Esophagus squamous epithelium (tissue), 5 donors: ENCODE results near the gene RAMAC. TPM values are rescaled to one million over a fixed set of nuclear protein-coding genes. Genes with fewer than 3 reads are reported as not detected.

ENCODE experiments used
- DNase-seq: peaks from one replicate; lab custom pipeline; 2025; lab: John Stamatoyannopoulos, UW
- H3K27ac ChIP-seq, 4 donors: fragments of 200-600 bp; sonication (generic); one replicate each; pipeline ENCODE4 v1.5.1; 2016 to 2019; ENCODE audit warnings: mild to moderate bottlenecking in 1 of 4
- H3K27me3 ChIP-seq, 4 donors: fragments of 200-600 bp; sonication (generic); 1 replicate in 3 of 4; 2 replicates in 1 of 4; pipeline versions ENCODE4 v1.5.1 to v1.6.0; 2017 to 2021; ENCODE audit warnings: antibody characterized with exemption in 1 of 4
- H3K36me3 ChIP-seq, 3 donors: fragments of 200-600 bp; sonication (generic); one replicate each; pipeline ENCODE4 v1.5.1; 2016 to 2019
- H3K4me1 ChIP-seq, 3 donors: fragments of 200-600 bp; sonication (generic); one replicate each; pipeline ENCODE4 v1.5.1; 2017 to 2019
- H3K4me3 ChIP-seq, 4 donors: fragments of 200-600 bp; sonication (generic); 1 replicate in 3 of 4; 2 replicates in 1 of 4; pipeline ENCODE4 v1.5.1; 2016 to 2019; ENCODE audit warnings: mild to moderate bottlenecking in 2 of 4, moderate library complexity in 1 of 4
- H3K9me3 ChIP-seq, 3 donors: fragments of 200-600 bp; sonication (generic); one replicate each; pipeline ENCODE4 v1.5.1; 2016 to 2019
- CTCF ChIP-seq, 6 experiments: fragments of 450-650 bp in 4 of 6; fragments of 200-600 bp in 2 of 6; sonication (generic) in 2 of 6; IDR thresholded peaks; one replicate each; pipeline ENCODE4 v1.5.1; 2016 to 2019; ENCODE audit warnings: antibody characterized with exemption in 6 of 6, mild to moderate bottlenecking in 4 of 6, moderate library complexity in 4 of 6
- POLR2A ChIP-seq, 4 donors: fragments of 450-650 bp; IDR thresholded peaks; one replicate each; pipeline ENCODE4 v1.6.1; 2017; ENCODE audit warnings: antibody characterized with exemption in 4 of 4, mild to moderate bottlenecking in 4 of 4, moderate library complexity in 3 of 4
- WGBS, 2 donors: methylation state at CpG; one replicate each; pipeline ENCODE4 v1.1.5; 2018; 5-methylcytosine and 5-hydroxymethylcytosine counted together
- intact Hi-C: fragments of 100-400 bp; cut with DNase I; formaldehyde crosslinking; loops from one replicate; pipeline ENCODE4 v1.15.0; 2022
- total RNA-seq, 4 donors: library from RNA; depleted of rRNA; stranded (reverse); fragments of >200 nt; gene quantifications; one replicate each; pipeline ENCODE4 v1.1.0, GENCODE V29; 2016
- donor health status: DM: yes; HTN: yes; CAD: no.

Gene RAMAC
- total RNA-seq, 4 donors from 2014 or later: 29.1 to 31.5 (median 31.1) TPM

- DNase-seq: no peak
- Histone ChIP-seq H3K4me3 (peak overlapping the region; percentile 86 to 98 (median 97)), H3K4me1 (peaks cover 15 to 35% (median 22%) of the 10 kb centered on the region in 3 donors), H3K9me3 (no peaks in the 10 kb centered on the region), H3K27me3 (no peaks in the 10 kb centered on the region), H3K36me3 (peaks cover 14 to 40% (median 15%) of the 10 kb centered on the region in 3 donors), H3K27ac (peak overlapping the region; percentile 89 to 94 (median 92))
- no peak for TF ChIP-seq POLR2A (IDR thresholded peaks at IDR 0.05)
- intact Hi-C loops: loop anchor here (5.0 kb wide), 1 partner anchor 195 kb away; the partner anchor contains the start of gene HDGFL3
- 51 to 79% methylated on average over 6 to 7 of the region's 9 CpGs for WGBS, 2 donors
Measured at GRCh38 chr15:83012076-83012426, 26.0 kb downstream of the RAMAC start.

- intact Hi-C loops: loop anchor here (5.0 kb wide), 1 partner anchor 195 kb away; the partner anchor contains the start of gene HDGFL3
- DNase-seq: no peak
- 86 to 95% methylated on average over 6 of the region's 6 CpGs for WGBS, 2 donors
Measured at GRCh38 chr15:83012636-83013035, 26.6 kb downstream of the RAMAC start.

GRCh38 chr15:83014205-83014653, 28.2 kb downstream of the RAMAC start:
- intact Hi-C loops: loop anchor here (5.0 kb wide), 1 partner anchor 193 kb away; the partner anchor contains the start of gene HDGFL3
- DNase-seq: no peak
- 66 to 67% methylated on average over 5 of the region's 5 CpGs for WGBS, 2 donors
- no peaks in the 10 kb centered on the region for H3K9me3 ChIP-seq
- peaks cover 15 to 35% (median 22%) of the 10 kb centered on the region in 3 donors for H3K4me1 ChIP-seq
- H3K36me3 ChIP-seq: peaks cover 0 to 40% (median 21%) of the 10 kb centered on the region in 3 donors
- no peaks in the 10 kb centered on the region for H3K27me3 ChIP-seq
- TF ChIP-seq CTCF (IDR thresholded peaks at IDR 0.05) (no peak), POLR2A (IDR thresholded peaks at IDR 0.05) (no peak)
- H3K27ac ChIP-seq: no peak overlapping the region
- H3K4me3 ChIP-seq: no peak overlapping the region

More at GRCh38 chr15:83012636-83013035, 26.6 kb downstream of the RAMAC start:
- TF ChIP-seq POLR2A (IDR thresholded peaks at IDR 0.05) (no peak), CTCF (IDR thresholded peaks at IDR 0.05) (no peak)
- Histone ChIP-seq H3K4me3 (no peak overlapping the region), H3K9me3 (no peaks in the 10 kb centered on the region), H3K27ac (no peak overlapping the region), H3K4me1 (peaks cover 15 to 35% (median 22%) of the 10 kb centered on the region in 3 donors), H3K27me3 (no peaks in the 10 kb centered on the region), H3K36me3 (peaks cover 13 to 40% (median 16%) of the 10 kb centered on the region in 3 donors)

DNA sequence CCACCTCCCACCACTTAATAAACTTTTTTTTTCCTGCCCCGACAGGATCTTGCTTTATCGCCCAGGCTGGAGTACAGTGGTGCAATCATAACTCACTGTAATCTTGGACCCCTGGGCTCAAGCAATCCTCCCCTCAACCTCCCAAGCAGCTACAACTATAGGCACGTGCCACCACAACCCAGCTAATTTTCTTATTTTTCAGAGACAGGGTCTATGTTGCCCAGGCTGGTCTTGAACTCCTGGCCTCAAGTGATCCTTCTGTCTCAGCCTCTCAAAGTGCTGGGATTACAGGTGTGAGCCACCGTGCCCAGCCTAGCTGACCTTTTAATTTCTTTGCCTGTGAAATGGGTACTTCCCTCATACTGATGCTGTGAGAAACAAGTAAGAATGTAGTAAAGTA, 29.4 kb downstream of the RAMAC start:
- TF ChIP-seq POLR2A (IDR thresholded peaks at IDR 0.05): no peak
- TF ChIP-seq CTCF (IDR thresholded peaks at IDR 0.05): no peak
- WGBS, 2 donors: 75 to 90% methylated on average over 4 of the region's 4 CpGs
- no peak for DNase-seq
- intact Hi-C loops: no loop called here
- Histone ChIP-seq H3K9me3 (no peaks in the 10 kb centered on the region), H3K4me1 (peaks cover 12 to 25% (median 15%) of the 10 kb centered on the region in 3 donors), H3K27me3 (no peaks in the 10 kb centered on the region), H3K4me3 (no peak overlapping the region), H3K27ac (no peak overlapping the region), H3K36me3 (peaks cover 0 to 46% (median 29%) of the 10 kb centered on the region in 3 donors)

- Histone ChIP-seq H3K27me3 (no peaks in the 10 kb centered on the region), H3K4me3 (no peak overlapping the region), H3K36me3 (peaks cover 0 to 59% (median 29%) of the 10 kb centered on the region in 3 donors), H3K4me1 (peaks cover 7 to 16% (median 9%) of the 10 kb centered on the region in 3 donors), H3K9me3 (no peaks in the 10 kb centered on the region), H3K27ac (no peak overlapping the region)
- no peak for DNase-seq
- 85 to 88% methylated on average over 5 of the region's 5 CpGs for WGBS, 2 donors
- intact Hi-C loops: no loop called here
- TF ChIP-seq POLR2A (IDR thresholded peaks at IDR 0.05) (no peak), CTCF (IDR thresholded peaks at IDR 0.05) (no peak)
Measured at GRCh38 chr15:83016906-83017305, 30.9 kb downstream of the RAMAC start.
